Thymus (tissue), 11 donors: Measurements from ENCODE around the gene ARGLU1. TPM values are rescaled to one million over a fixed set of nuclear protein-coding genes. Genes with fewer than 3 reads are reported as not detected.
A peak's percentile ranks its signal among the peaks of the same experiment; 100 is the strongest.

Source experiments
- DNase-seq, 9 donors: peaks; one replicate each; pipeline ENCODE4 v3.0.0-alpha.2; 2013; ENCODE audit warnings: low spot score in 9 of 9, low read depth in 6 of 9, missing footprints in 1 of 9
- H3K27ac ChIP-seq, 2 donors: one replicate each; pipeline ENCODE4 v1.5.1; 2013; ENCODE audit warnings: control low read depth in 1 of 2, low read depth in 1 of 2, low read length in 1 of 2, mild to moderate bottlenecking in 1 of 2, moderate library complexity in 1 of 2
- H3K27me3 ChIP-seq, 2 donors: one replicate each; pipeline ENCODE4 v1.5.1; 2013; ENCODE audit warnings: low read length in 1 of 2; ENCODE audit not compliant: control insufficient read depth in 2 of 2, insufficient read depth in 1 of 2
- H3K36me3 ChIP-seq, 2 donors: one replicate each; pipeline ENCODE4 v1.5.1; 2013; ENCODE audit warnings: low read length in 1 of 2, mild to moderate bottlenecking in 1 of 2, moderate library complexity in 1 of 2; ENCODE audit not compliant: control insufficient read depth in 2 of 2, insufficient read depth in 2 of 2
- H3K4me1 ChIP-seq, 2 donors: one replicate each; pipeline ENCODE4 v1.5.1; 2013; ENCODE audit warnings: low read length in 2 of 2; ENCODE audit not compliant: control insufficient read depth in 2 of 2, insufficient read depth in 2 of 2
- H3K4me3 ChIP-seq, 2 donors: one replicate each; pipeline ENCODE4 v1.5.1; 2013; ENCODE audit warnings: low read length in 2 of 2, control low read depth in 1 of 2, mild to moderate bottlenecking in 1 of 2
- H3K9me3 ChIP-seq, 2 donors: one replicate each; pipeline ENCODE4 v1.5.1; 2013; ENCODE audit warnings: low read length in 1 of 2, mild to moderate bottlenecking in 1 of 2; ENCODE audit not compliant: control insufficient read depth in 2 of 2, insufficient read depth in 1 of 2
- WGBS: extraction: QIAGEN DNeasy Blood & Tissue Kit; methylation state at CpG from one replicate; pipeline ENCODE4 v1.1.7; 2013; 5-methylcytosine and 5-hydroxymethylcytosine counted together
- polyA plus RNA-seq: library from polyadenylated mRNA; stranded (reverse); fragments of 200-250 nt; gene quantifications from one replicate; pipeline ENCODE4 v1.2.3, GENCODE V29; 2013
- total RNA-seq: library from RNA; stranded (reverse); fragments of 120-200 nt; gene quantifications from one replicate; pipeline ENCODE4 v1.2.4, GENCODE V29; 2013
- donor health status: healthy.

The ARGLU1 gene
- total and polyA plus RNA-seq, 2 donors: 141 to 268 TPM

DNA sequence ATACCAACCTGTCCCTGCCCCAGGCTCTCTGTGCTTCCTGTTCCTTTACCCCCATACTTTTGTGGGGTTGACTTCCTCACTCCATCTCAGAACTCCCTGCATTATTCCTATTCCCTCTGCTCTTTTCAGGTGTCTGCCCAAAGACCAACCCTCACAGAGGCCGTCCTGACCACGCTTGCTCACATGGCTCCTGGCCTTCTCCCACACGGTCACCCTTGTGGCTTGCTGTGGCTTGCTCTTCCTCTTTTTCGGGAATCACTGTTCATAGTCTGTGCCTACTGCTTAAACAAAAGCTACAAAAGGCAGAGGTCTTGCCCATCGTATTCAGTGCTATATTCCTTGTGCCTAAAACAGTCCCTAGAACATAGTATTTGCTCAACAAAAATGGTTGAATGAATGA lies 25.2 kb upstream of the ARGLU1 start:
- H3K9me3 ChIP-seq: no peaks in the 10 kb centered on the region
- no peaks in the 10 kb centered on the region for H3K27me3 ChIP-seq
- WGBS: 17% methylated on average over 5 of the region's 5 CpGs
- H3K27ac ChIP-seq: no peak overlapping the region
- no peaks in the 10 kb centered on the region for H3K36me3 ChIP-seq
- H3K4me1 ChIP-seq: no peaks in the 10 kb centered on the region
- H3K4me3 ChIP-seq: no peak overlapping the region
- DNase-seq: no peak

DNA sequence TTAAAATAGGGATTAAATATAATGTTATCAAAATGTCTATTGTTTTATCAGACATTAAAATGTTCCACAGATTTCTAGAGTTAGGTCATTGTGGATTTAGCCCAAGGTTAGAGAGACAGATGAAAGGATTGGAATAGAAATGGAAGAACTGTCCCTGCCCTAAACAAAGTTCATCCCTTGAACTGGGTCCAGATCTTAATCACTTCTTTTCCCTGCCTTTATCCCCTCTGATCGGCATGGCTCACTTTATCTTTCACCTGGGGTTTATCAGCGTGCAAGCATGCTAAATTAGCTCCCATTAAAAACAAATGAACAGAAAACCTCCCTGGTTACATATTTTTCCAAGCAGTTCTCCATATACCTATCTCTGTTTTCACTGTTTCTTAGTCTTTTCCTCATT lies 23.4 kb upstream of the ARGLU1 start:
- no peaks in the 10 kb centered on the region for H3K4me1 ChIP-seq
- no peak overlapping the region for H3K4me3 ChIP-seq
- peaks cover 0 to 2% of the 10 kb centered on the region in 2 donors for H3K9me3 ChIP-seq
- WGBS: 97% methylated on average over 2 of the region's 2 CpGs
- no peak overlapping the region for H3K27ac ChIP-seq
- no peaks in the 10 kb centered on the region for H3K36me3 ChIP-seq
- no peak for DNase-seq
- no peaks in the 10 kb centered on the region for H3K27me3 ChIP-seq

DNA sequence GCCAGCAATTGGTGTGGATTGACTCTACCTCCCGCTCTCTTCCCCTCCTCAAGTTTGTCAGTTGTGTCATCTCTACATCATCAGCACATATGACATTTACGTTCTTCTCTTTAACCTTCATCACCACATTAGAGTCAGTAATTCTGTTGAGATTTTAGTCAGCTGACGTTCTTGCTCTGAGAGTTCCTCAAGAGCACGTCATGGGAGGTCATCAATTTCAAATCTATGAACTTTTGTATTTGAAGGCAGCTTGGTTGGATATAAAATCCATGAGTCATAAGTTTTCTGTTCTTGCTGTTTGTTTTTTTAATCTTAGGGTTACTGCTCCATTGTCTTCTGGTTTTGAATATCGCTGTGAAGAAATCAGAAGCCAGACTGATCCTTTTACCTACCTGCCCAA lies 21.8 kb upstream of the ARGLU1 start:
- WGBS: 94% methylated on average over 5 of the region's 5 CpGs
- Histone ChIP-seq H3K36me3 (no peaks in the 10 kb centered on the region), H3K9me3 (peaks cover 0 to 11% of the 10 kb centered on the region in 2 donors), H3K27ac (no peak overlapping the region), H3K4me3 (no peak overlapping the region), H3K4me1 (no peaks in the 10 kb centered on the region), H3K27me3 (no peaks in the 10 kb centered on the region)
- DNase-seq: no peak

- Histone ChIP-seq H3K4me1 (no peaks in the 10 kb centered on the region), H3K36me3 (no peaks in the 10 kb centered on the region), H3K4me3 (no peak overlapping the region), H3K27me3 (no peaks in the 10 kb centered on the region), H3K27ac (no peak overlapping the region), H3K9me3 (peaks cover 0 to 11% of the 10 kb centered on the region in 2 donors)
- 92% methylated on average over 4 of the region's 4 CpGs for WGBS
- DNase-seq: no peak
Measured at GRCh38 chr13:106588367-106588766, 20.4 kb upstream of the ARGLU1 start.

- Histone ChIP-seq H3K4me1 (no peaks in the 10 kb centered on the region), H3K27ac (peak overlapping the region in 1 of 2 donors; percentile 5), H3K4me3 (no peak overlapping the region), H3K36me3 (no peaks in the 10 kb centered on the region), H3K27me3 (no peaks in the 10 kb centered on the region), H3K9me3 (peaks cover 0 to 11% of the 10 kb centered on the region in 2 donors)
- no peak for DNase-seq
- WGBS: 93% methylated on average over 3 of the region's 3 CpGs
Measured at GRCh38 chr13:106587787-106588186, 19.9 kb upstream of the ARGLU1 start.

GRCh38 chr13:106586648-106587166 lies 18.8 kb upstream of the ARGLU1 start:
- peaks cover 0 to 13% of the 10 kb centered on the region in 2 donors for H3K9me3 ChIP-seq
- H3K27me3 ChIP-seq: no peaks in the 10 kb centered on the region
- no peaks in the 10 kb centered on the region for H3K36me3 ChIP-seq
- no peak for DNase-seq
- no peak overlapping the region for H3K27ac ChIP-seq
- H3K4me1 ChIP-seq: no peaks in the 10 kb centered on the region
- WGBS: 88% methylated on average over 4 of the region's 4 CpGs
- H3K4me3 ChIP-seq: no peak overlapping the region

DNA sequence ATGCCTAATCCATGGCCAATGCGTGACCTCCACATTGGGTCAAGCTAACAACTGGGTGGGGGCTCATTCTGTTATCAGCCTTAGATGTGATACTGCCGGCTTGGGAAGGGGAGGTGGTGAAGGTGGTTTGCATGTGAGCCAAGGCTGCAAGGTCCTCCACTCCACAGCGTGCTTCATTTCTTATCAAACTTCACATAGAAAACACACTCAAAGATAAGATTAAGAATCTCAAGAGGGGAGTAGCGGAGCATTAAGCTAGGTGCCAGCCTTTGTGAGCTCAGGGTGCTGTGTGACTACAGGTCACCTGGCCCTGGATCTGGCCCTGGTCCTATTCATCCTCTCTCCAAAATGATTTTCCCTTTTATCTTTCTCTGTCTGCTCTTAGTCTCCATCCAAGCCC lies 13.3 kb upstream of the ARGLU1 start:
- DNase-seq: no peak
- no peaks in the 10 kb centered on the region for H3K27me3 ChIP-seq
- 96% methylated on average over 4 of the region's 4 CpGs for WGBS
- H3K4me3 ChIP-seq: no peak overlapping the region
- no peaks in the 10 kb centered on the region for H3K36me3 ChIP-seq
- H3K27ac ChIP-seq: no peak overlapping the region
- H3K9me3 ChIP-seq: peaks cover 0 to 12% of the 10 kb centered on the region in 2 donors
- H3K4me1 ChIP-seq: peaks cover 0 to 3% of the 10 kb centered on the region in 2 donors

DNA sequence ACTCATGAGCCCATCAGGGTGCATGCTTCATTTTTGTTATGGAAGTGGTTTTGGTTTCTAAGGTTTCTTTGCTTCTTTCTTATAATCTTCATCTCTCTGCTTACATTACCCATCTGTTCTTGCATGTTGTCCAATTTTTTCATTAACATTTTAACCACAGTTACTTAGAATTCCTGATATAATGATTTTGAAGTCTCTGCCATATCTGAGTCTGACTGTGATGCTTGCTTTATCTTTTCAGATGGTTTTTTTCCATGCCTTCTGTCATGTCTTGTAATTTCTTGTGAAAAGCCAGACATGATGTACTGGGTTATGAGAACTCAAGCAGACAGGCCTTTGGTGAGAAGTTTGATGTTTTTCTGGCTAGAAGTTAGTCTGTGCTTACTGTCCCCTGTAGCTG lies 8.0 kb upstream of the ARGLU1 start:
- Histone ChIP-seq H3K27me3 (no peaks in the 10 kb centered on the region), H3K4me3 (no peak overlapping the region), H3K4me1 (peaks cover 0 to 3% of the 10 kb centered on the region in 2 donors), H3K9me3 (no peaks in the 10 kb centered on the region), H3K27ac (no peak overlapping the region), H3K36me3 (no peaks in the 10 kb centered on the region)
- no peak for DNase-seq

- H3K36me3 ChIP-seq: no peaks in the 10 kb centered on the region
- H3K27ac ChIP-seq: no peak overlapping the region
- H3K9me3 ChIP-seq: no peaks in the 10 kb centered on the region
- H3K4me1 ChIP-seq: peaks cover 0 to 3% of the 10 kb centered on the region in 2 donors
- no peak overlapping the region for H3K4me3 ChIP-seq
- H3K27me3 ChIP-seq: no peaks in the 10 kb centered on the region
- WGBS: 94% methylated on average over 3 of the region's 3 CpGs
- DNase-seq: no peak
Measured at GRCh38 chr13:106573868-106574267, 5.9 kb upstream of the ARGLU1 start.
